ENCODE measurements around the gene NDP.
"Not testable (repeated sequence)": the region's sequence is repeated elsewhere in the genome, so short reads cannot be mapped to it uniquely, and the experiment has no call there.

The NDP gene

DNA sequence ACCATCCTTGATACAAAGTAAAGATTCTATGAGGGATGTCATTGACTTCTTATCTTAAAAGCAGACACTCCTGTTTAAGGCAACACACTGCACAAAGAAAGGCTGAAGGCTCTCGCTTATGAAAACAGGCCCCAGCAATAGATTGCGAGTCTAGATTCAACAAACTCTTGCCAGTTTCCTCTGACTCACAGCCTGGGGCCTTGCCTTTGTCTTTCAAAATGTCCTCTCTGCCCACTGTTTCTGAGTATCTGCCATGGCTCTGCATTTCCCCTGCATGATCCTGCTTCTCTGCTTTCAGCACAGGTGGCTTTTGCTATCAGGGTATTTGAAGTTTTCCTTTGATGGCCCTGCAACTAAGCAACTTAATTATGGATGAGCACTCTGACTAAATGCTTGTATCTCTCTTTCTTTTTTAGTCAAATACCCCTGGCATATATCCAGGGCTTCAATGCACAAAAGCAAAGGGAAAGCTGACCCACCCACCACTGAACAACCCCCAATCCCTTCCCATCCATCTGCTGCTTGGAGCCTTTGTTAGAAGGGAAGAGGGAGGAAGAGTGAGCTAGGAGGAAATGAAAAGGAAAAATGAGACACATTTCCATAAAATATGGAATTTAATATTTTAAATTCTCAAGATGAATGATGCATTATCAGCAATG, 32.2 kb downstream of the NDP start:
- H3K4me1 ChIP-seq (ENCODE audit: control insufficient read depth, insufficient read depth, low read length) = peaks cover 10% of the 10 kb centered on the region
- no peaks in the 10 kb centered on the region for H3K9me3 ChIP-seq (ENCODE audit: control insufficient read depth, low read length)
- H3K36me3 ChIP-seq (ENCODE audit: control insufficient read depth, insufficient read depth, low read length, severe bottlenecking) = no peaks in the 10 kb centered on the region
- DNase-seq (ENCODE audit: low read depth) = peak; percentile 28
- H3K27me3 ChIP-seq (replicated peaks; ENCODE audit: control insufficient read depth, insufficient read depth, low read length) = peaks cover 12% of the 10 kb centered on the region
- peak overlapping the region; percentile 27 for H3K9ac ChIP-seq (ENCODE audit: low read length)
- no peak overlapping the region for H3K4me3 ChIP-seq (ENCODE audit: low read length)

DNA sequence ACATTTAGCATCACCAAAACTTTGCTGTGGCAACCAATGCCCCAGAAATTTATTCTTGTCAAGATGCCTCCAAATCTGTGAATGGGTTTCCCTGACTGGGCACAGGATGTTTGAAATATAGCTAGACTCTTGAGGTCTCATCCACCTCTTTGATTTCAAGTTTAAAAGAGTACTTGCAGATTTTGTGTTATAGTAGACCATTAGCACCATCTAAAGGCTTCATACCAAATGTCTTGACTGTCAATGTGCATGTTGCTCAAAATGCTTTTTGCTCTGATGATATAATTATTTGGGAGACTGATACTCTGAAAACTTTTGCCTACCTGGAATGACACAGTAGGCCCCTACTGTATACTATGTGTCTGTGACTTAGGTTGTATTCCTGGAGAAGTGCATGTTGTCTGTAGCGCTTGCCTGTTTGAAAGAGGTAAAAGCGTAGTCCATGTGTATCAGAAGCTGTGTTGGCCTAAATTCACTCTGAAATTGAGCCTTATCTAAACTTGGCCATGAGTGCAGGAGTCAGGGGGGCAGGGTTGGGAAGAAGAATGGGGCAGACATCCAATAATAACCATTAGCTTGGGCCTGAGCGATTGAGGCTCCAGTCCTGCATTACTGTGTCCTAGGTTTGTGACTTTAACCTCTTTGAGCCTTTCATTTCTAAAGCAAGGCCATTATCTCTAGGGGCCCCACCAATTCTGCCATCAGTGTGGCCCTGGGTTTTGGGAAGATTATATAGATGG, 33.8 kb downstream of the NDP start:
- peaks cover 16% of the 10 kb centered on the region for H3K27me3 ChIP-seq (replicated peaks; ENCODE audit: control insufficient read depth, insufficient read depth, low read length)
- no peak overlapping the region for H3K9ac ChIP-seq (ENCODE audit: low read length)
- no peak overlapping the region for H3K4me3 ChIP-seq (ENCODE audit: low read length)
- H3K9me3 ChIP-seq (ENCODE audit: control insufficient read depth, low read length) = no peaks in the 10 kb centered on the region
- H3K4me1 ChIP-seq (ENCODE audit: control insufficient read depth, insufficient read depth, low read length) = peaks cover 10% of the 10 kb centered on the region
- no peaks in the 10 kb centered on the region for H3K36me3 ChIP-seq (ENCODE audit: control insufficient read depth, insufficient read depth, low read length, severe bottlenecking)
- DNase-seq (ENCODE audit: low read depth) = peak; percentile 4

DNA sequence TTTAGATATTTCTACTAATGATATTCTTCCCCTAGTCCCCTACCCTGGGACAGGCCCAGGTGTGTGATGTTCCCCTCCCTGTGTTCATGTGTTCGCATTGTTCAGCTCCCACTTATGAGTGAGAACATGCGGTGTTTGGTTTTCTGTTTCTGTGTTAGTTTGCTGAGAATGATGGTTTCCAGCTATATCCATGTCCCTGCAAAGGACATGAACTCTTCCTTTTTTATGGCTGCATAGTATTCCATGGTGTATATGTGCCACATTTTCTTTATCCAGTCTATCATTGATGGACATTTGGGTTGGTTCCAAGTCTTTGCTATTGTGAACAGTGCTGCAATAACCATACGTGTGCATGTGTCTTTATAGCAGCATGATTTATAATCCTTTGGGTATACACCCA, 51.2 kb downstream of the NDP start:
- H3K9ac ChIP-seq (ENCODE audit: low read length); H3K36me3 ChIP-seq (ENCODE audit: control insufficient read depth, insufficient read depth, low read length, severe bottlenecking); H3K9me3 ChIP-seq (ENCODE audit: control insufficient read depth, low read length); H3K4me3 ChIP-seq (ENCODE audit: low read length); DNase-seq (ENCODE audit: low read depth); H3K27me3 ChIP-seq (replicated peaks; ENCODE audit: control insufficient read depth, insufficient read depth, low read length); H3K4me1 ChIP-seq (ENCODE audit: control insufficient read depth, insufficient read depth, low read length): not testable (repeated sequence)

DNA sequence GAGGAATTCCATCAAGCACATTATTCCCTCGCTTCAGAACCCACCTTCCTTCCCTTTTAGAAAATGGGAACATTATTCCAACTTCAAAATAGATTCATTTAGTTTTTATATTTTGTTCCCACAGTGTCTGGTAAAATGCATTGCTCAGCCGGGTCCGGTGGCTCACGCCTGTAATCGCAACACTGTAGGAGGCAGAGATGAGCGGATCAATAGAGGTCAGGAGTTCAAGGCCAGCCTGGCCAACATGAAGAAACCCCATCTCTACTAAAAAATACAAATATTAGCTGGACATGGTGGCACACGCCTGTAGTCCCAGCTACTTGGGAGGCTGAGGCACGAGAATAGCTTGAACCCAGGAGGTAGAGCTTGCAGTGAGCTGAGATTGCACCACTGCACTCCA, 62.4 kb downstream of the NDP start:
- H3K9ac ChIP-seq (ENCODE audit: low read length); H3K4me1 ChIP-seq (ENCODE audit: control insufficient read depth, insufficient read depth, low read length); H3K4me3 ChIP-seq (ENCODE audit: low read length); H3K36me3 ChIP-seq (ENCODE audit: control insufficient read depth, insufficient read depth, low read length, severe bottlenecking); H3K27me3 ChIP-seq (replicated peaks; ENCODE audit: control insufficient read depth, insufficient read depth, low read length); H3K9me3 ChIP-seq (ENCODE audit: control insufficient read depth, low read length); DNase-seq (ENCODE audit: low read depth): not testable (repeated sequence)

DNA sequence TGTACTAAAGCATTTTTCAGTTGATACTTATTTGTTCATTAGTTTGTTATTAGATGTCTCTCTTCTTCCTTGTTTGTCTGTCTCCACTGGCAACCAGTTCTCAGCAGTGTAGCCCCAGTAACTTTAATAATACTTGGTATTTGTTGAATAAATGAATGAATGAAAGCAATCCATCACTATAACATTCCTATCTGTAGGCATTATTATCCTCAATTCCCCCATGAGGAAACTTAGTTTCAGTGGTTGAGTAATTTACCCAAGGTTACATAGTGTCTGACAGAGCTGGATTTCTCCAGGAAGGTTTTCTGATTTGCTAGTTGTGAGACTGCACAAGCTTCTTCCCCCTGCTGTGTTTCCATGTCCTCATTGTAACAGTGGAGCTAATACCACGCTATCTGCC, 63.2 kb downstream of the NDP start:
- no peak overlapping the region for H3K9ac ChIP-seq (ENCODE audit: low read length)
- no peak for DNase-seq (ENCODE audit: low read depth)
- H3K36me3 ChIP-seq (ENCODE audit: control insufficient read depth, insufficient read depth, low read length, severe bottlenecking) = no peaks in the 10 kb centered on the region
- no peak overlapping the region for H3K4me3 ChIP-seq (ENCODE audit: low read length)
- H3K4me1 ChIP-seq (ENCODE audit: control insufficient read depth, insufficient read depth, low read length) = no peaks in the 10 kb centered on the region
- no peaks in the 10 kb centered on the region for H3K9me3 ChIP-seq (ENCODE audit: control insufficient read depth, low read length)
- no peaks in the 10 kb centered on the region for H3K27me3 ChIP-seq (replicated peaks; ENCODE audit: control insufficient read depth, insufficient read depth, low read length)

DNA sequence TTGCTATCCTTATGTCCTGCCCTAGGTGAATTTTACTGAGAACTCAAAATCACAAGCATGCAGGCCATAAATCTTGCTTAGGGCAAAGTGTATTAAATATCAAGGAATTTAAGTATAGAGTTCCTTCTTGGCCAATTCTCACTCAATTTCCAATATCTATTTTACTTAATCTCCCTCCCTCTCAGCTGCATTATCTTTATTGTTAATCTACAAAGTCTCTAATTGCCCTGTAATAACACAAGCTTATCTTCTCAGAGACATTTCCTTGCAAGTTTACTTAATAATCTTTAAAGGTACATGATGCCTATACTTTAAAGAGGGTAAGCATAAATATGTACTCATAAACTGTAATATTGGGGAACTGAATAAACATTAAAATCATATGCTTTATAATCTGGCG, 64.0 kb downstream of the NDP start:
- H3K9me3 ChIP-seq (ENCODE audit: control insufficient read depth, low read length) = no peaks in the 10 kb centered on the region
- no peak overlapping the region for H3K4me3 ChIP-seq (ENCODE audit: low read length)
- H3K36me3 ChIP-seq (ENCODE audit: control insufficient read depth, insufficient read depth, low read length, severe bottlenecking) = no peaks in the 10 kb centered on the region
- no peaks in the 10 kb centered on the region for H3K4me1 ChIP-seq (ENCODE audit: control insufficient read depth, insufficient read depth, low read length)
- no peak overlapping the region for H3K9ac ChIP-seq (ENCODE audit: low read length)
- peaks cover under 1% of the 10 kb centered on the region for H3K27me3 ChIP-seq (replicated peaks; ENCODE audit: control insufficient read depth, insufficient read depth, low read length)
- no peak for DNase-seq (ENCODE audit: low read depth)

DNA sequence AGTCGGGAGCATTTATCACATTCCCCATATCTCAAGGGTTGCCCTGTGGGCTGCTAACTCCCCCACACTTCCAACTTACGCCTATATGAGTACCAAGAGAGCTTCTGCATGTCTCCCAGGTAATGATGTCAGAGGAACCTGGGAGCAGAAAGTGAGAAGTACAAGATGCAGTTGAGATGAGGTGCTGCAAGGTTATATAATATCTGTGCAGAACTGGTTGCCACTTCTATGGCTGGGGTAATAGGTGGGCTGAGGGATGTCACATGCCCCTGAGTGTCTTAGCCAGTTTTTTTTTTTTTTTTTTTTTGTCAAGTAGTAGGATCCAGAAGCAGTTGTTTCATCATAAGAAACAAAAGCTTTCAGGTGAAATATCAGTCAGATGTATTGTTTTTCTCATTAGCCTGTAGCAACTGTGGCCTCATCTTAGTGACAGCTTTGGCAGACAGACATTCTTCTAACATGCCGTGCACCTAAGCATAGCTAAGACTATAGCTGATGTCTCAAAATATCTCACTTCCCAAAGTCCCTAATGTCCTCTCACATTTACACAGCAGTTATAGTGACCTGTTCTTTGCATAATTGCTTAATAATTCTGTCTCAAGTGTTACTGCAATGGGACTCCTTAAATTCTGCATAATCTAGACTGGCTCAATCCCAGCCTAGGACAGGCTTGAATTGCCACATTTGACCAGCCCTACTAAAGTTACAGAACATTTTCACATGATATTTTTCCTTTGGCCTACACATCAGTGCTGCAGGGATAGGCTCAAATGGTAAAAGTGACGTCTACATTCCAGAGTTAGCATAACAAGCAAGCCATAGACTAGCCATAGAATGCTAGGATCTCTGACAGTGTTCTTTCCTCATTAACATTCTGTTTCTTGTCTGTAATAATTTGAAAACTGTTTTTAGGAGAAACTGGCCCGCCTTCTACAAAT, 73.0 kb downstream of the NDP start:
- Histone ChIP-seq H3K4me1 (ENCODE audit: control insufficient read depth, insufficient read depth, low read length) (peaks cover 22% of the 10 kb centered on the region), H3K9ac (ENCODE audit: low read length) (peak overlapping the region; percentile 25), H3K36me3 (ENCODE audit: control insufficient read depth, insufficient read depth, low read length, severe bottlenecking) (no peaks in the 10 kb centered on the region), H3K4me3 (ENCODE audit: low read length) (no peak overlapping the region), H3K9me3 (ENCODE audit: control insufficient read depth, low read length) (peaks cover 3% of the 10 kb centered on the region), H3K27me3 (replicated peaks; ENCODE audit: control insufficient read depth, insufficient read depth, low read length) (peaks cover 8% of the 10 kb centered on the region)
- DNase-seq (ENCODE audit: low read depth) = no peak
